GM12865 (cell line): ENCODE data around the gene INHBE.

Experiments
- DNase-seq: peaks from one replicate; pipeline ENCODE4 v3.0.0; 2010; ENCODE audit warnings: low read depth
- H3K4me3 ChIP-seq: 2 replicates; pipeline ENCODE4 v1.5.1; 2011; ENCODE audit warnings: mild to moderate bottlenecking, low read depth, low read length, control low read depth
- TF ChIP-seq, protein P1 (sequence below): IDR thresholded peaks from 2 replicates; pipeline ENCODE4 v1.5.1; 2011; ENCODE audit warnings: low read length, control low read depth, low read depth, inconsistent platforms; ENCODE audit not compliant: insufficient read depth; ENCODE audit errors: missing control alignments

Gene INHBE

DNA sequence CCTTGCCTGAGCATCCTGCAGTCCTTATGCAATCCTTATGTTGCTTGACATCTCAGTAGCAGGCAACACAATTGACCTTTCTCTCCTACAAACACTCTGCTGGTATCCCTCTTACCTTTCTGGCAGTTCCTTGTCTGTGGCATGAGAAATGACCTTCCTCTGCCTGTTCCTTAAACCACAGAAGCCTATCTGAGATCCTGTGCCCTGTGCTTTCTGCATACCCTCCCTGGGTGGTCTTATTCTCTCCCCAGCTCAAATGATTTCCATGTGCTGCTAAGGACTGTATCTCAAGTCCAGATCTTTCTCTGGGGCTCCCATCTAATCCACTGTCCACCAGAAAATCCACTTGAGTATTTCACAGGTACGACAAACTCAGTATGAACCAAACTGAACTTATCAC, 26.6 kb downstream of the INHBE start:
- H3K4me3 ChIP-seq, result no peak overlapping the region
- TF ChIP-seq, protein P1, sequence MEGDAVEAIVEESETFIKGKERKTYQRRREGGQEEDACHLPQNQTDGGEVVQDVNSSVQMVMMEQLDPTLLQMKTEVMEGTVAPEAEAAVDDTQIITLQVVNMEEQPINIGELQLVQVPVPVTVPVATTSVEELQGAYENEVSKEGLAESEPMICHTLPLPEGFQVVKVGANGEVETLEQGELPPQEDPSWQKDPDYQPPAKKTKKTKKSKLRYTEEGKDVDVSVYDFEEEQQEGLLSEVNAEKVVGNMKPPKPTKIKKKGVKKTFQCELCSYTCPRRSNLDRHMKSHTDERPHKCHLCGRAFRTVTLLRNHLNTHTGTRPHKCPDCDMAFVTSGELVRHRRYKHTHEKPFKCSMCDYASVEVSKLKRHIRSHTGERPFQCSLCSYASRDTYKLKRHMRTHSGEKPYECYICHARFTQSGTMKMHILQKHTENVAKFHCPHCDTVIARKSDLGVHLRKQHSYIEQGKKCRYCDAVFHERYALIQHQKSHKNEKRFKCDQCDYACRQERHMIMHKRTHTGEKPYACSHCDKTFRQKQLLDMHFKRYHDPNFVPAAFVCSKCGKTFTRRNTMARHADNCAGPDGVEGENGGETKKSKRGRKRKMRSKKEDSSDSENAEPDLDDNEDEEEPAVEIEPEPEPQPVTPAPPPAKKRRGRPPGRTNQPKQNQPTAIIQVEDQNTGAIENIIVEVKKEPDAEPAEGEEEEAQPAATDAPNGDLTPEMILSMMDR, result no peak
- no peak for DNase-seq

DNA sequence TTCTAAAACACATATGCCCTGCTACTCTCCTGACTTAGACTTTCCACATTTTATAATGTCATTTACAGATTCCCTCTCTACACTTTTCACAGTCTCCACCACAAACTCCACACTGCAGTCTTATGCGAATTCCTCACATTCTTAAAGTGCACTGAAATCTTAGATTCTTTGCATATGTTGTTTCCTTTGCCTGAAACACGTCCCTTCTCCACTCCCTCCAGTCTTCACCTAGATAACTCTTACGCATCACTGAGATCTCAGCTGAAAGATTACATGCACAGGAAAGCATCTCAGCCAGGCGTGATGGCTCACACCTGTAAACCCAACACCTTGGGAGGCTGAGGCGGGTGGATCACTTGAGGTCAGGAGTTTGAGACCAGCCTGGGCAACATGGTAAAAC, 28.4 kb downstream of the INHBE start:
- TF ChIP-seq, protein P1, result no peak
- H3K4me3 ChIP-seq, result no peak overlapping the region
- no peak for DNase-seq

DNA sequence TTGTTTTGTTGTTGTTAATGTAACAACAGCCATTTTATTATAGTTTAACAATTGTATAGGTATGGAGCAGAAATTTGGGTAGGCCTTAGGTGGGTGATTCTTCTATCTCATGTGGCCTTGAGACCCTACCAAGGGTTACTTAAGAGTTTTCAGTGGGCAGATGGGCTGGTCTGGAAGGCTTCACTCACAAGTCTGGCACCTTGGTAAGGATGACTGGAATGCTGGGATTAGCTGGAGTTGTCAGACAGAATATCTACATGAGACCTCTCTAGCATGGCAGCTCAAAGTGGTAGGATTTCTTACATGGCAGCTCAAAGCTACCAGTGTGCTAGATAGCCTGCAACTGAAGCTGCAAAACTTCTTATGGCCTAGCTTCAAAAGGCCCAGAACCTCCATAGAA, 30.6 kb downstream of the INHBE start:
- H3K4me3 ChIP-seq, result no peak overlapping the region
- no peak for DNase-seq
- TF ChIP-seq, protein P1, result no peak

DNA sequence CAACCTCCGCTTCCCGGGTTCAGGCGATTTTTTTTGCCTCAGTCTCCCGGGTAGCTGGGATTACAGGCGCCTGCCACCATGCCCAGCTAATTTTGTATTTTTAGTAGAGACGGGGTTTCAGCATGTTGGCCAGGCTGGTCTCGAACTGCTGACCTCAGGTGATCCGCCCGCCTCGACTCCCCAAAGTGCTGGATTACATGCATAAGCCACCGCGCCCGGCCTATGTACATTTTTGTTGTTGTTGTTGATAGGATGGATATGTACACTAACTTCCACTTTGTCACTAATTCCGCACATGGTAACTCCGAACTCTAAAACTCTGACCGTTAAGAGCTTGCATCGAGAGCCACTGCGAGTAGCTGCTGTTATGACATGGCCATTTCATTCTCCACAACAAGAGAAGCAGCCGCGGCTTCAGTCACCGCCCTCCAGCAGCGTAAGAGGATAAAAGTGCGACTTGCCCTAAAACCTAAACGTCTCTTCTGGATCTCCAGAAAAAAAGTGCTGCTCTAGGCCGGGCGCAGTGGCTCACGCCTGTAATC, 32.0 kb downstream of the INHBE start:
- TF ChIP-seq, protein P1, result no peak
- no peak for DNase-seq
- H3K4me3 ChIP-seq, result peak overlapping the region; percentile 82; the same call in 1 of the 2 replicates

DNA sequence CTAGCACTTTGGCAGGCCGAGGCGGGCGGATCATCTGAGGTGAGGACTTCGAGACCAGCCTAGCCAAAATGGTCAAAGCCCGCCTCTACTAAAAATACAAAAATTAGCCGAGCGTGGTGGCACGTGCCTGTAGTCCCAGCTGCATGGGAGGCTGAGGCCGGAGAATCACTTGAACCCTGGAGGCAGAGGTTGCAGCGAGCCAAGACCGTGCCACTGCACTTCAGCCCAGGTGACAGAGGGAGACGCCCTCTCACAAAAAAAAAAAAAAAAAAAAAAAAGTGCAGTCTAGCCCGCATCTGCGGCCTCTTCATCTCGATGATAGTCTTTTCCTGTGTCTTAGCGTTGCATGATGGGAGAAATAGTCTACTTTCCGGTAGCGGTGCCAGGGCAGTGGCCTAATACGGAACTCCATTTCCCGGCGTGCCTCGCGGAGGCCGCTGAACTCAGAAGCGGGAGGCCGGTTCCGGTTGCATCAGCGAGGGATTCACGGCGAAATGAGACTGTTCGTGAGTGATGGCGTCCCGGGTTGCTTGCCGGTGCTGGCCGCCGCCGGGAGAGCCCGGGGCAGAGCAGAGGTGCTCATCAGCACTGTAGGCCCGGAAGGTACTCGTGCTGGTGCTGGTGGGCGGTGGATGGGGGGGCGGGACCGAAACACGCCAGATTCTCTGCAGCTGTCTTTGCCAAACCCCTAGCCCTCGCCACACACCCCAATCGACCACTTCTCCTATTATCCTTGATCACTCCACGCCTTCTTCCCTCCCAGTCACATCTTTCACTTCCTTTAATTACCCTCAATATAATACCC, 32.7 kb downstream of the INHBE start, which contains the start of gene MARS1:
MARS1 (plus strand) TSS at position 472 of the 805 bp plus-strand sequence; CDS start at position 495, 23 bp downstream.
- peak; percentile 97 for DNase-seq
- TF ChIP-seq, protein P1, result no peak
- peak within 1 kb of the TSS; percentile 82 for H3K4me3 ChIP-seq

DNA sequence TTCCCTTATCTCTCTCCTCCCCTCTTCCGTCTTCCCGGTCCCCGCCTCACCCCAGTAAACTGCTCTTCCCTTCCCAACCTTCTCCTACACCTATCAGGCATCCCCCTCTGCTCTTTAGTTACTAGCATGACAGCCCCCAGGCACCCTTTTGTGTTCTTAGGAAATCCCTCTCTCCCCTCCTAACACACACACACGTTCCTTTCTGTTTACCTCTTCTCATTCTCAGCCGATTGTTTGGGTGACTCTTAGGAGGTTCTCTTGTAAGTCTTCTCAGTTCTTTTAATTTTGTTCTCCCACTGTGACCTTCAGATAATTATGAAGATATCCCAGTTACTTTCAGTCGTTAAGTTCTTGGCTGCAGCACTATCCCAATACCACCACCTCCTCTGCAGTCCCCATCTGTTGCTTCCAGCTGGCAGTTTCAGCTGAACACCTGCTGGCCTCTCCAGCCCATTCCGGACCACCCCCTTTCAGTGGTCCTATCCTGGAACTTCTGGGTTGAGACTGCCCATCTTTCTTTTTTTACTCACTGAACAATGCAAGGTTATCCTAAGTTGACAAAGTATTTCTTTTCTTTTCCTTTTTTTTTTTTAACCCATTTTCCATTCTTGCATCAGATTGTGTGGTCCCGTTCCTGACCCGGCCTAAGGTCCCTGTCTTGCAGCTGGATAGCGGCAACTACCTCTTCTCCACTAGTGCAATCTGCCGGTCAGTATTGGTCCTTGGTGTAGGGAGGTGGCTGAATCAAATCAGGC, 33.5 kb downstream of the INHBE start:
- H3K4me3 ChIP-seq, result peak overlapping the region; percentile 82
- peak; percentile 31 for DNase-seq
- TF ChIP-seq, protein P1, result no peak
